HCT116 (cell line): ENCODE measurements around the gene CNST. TPM values are rescaled to one million over a fixed set of nuclear protein-coding genes. Genes with fewer than 3 reads are reported as not detected.
A peak's percentile ranks its signal among the peaks of the same experiment; 100 is the strongest.

ENCODE experiments used
- ATAC-seq: fragments of 200-7000 bp; cut with Tn5 transposase; 2 replicates; pipeline ENCODE4 v1.9.1; 2020; ENCODE audit warnings: mild to moderate bottlenecking, moderate library complexity
- BruUV-seq: library from RNA; stranded (reverse); fragments of 400-500 nt; replicated peaks from 2 replicates; lab custom pipeline; 2021; lab: Mats Ljungman, UMichigan
- CTCF ChIA-PET: fragments of 300-600 bp; sonication (Branson Sonifier 250); formaldehyde crosslinking; loops from one replicate; lab custom pipeline; 2021; ENCODE audit warnings: antibody characterized with exemption; lab: Charles Lee
- POLR2A ChIA-PET: fragments of 300-600, 350-600 bp; sonication (Branson Sonifier 250); formaldehyde crosslinking; loops from one replicate; lab custom pipeline; 2021; ENCODE audit warnings: antibody characterized with exemption; lab: Charles Lee
- RAD21 ChIA-PET, 2 experiments: fragments of 300-600 bp; sonication (Branson Sonifier 250); formaldehyde crosslinking; loops; one replicate each; lab custom pipeline; 2023; ENCODE audit warnings: low total read pairs in 2 of 2; ENCODE audit not compliant: uncharacterized antibody in 2 of 2, unreplicated experiment in 2 of 2, low non-redundant PET in 1 of 2; lab: Charles Lee
- DNase-seq: peaks from one replicate; pipeline ENCODE4 v3.0.0-alpha.2; 2010; ENCODE audit warnings: low read depth, low spot score
- H2AFZ ChIP-seq: fragments of 200-600 bp; shearing (Covaris generic), sonication (generic); 2 replicates; pipeline ENCODE4 v1.6.1; 2017; ENCODE audit warnings: low read depth, mixed run types, mixed read lengths, antibody characterized with exemption, low read length; ENCODE audit not compliant: poor library complexity, severe bottlenecking
- H3K27ac ChIP-seq: 2 replicates; pipeline ENCODE4 v1.5.1; 2012; ENCODE audit warnings: low read depth, low read length
- H3K27me3 ChIP-seq: fragments of 200-600 bp; sonication (generic); 2 replicates; pipeline ENCODE4 v1.6.1; 2016; ENCODE audit warnings: mixed run types, low read length, mixed read lengths; ENCODE audit not compliant: insufficient read depth
- H3K36me3 ChIP-seq, 2 experiments: fragments of 200-500 bp in 1 of 2; fragments of 200-600 bp in 1 of 2; sonication (Bioruptor generic) in 1 of 2; sonication (generic) in 1 of 2; 2 replicates each; pipeline versions ENCODE4 v1.5.1 to v1.6.1; 2014 to 2016; ENCODE audit warnings: low read length in 2 of 2, inconsistent platforms in 1 of 2, mixed read lengths in 1 of 2, mixed run types in 1 of 2; ENCODE audit not compliant: insufficient read depth in 2 of 2, control insufficient read depth in 1 of 2
- H3K4me1 ChIP-seq, 2 experiments: fragments of 200-600 bp in 1 of 2; sonication (generic) in 1 of 2; 2 replicates each; pipeline versions ENCODE4 v1.5.1 to v1.6.1; 2012 to 2017; ENCODE audit warnings: low read length in 2 of 2, inconsistent platforms in 1 of 2, mild to moderate bottlenecking in 1 of 2, mixed read lengths in 1 of 2, mixed run types in 1 of 2, moderate library complexity in 1 of 2; ENCODE audit not compliant: insufficient read depth in 2 of 2, control insufficient read depth in 1 of 2
- H3K4me2 ChIP-seq: fragments of 200-600 bp; sonication (generic); 2 replicates; pipeline ENCODE4 v1.6.1; 2017; ENCODE audit warnings: mixed run types, low read length, mixed read lengths
- H3K4me3 ChIP-seq, 2 experiments: fragments of 200-600 bp in 1 of 2; sonication (generic) in 1 of 2; replicated peaks in 1 of 2; 2 replicates each; pipeline ENCODE4 v1.5.1; 2011 to 2016; ENCODE audit warnings: low read length in 2 of 2, control low read depth in 1 of 2, low read depth in 1 of 2, mild to moderate bottlenecking in 1 of 2, mixed read lengths in 1 of 2, mixed run types in 1 of 2
- H3K79me2 ChIP-seq: fragments of 200-600 bp; sonication (generic); 2 replicates; pipeline ENCODE4 v1.6.1; 2017; ENCODE audit warnings: mild to moderate bottlenecking, mixed run types, low read length, moderate library complexity, mixed read lengths; ENCODE audit not compliant: insufficient read depth
- H3K9ac ChIP-seq: fragments of 200-600 bp; sonication (generic); 2 replicates; pipeline ENCODE4 v1.6.1; 2016; ENCODE audit warnings: low read length, mixed read lengths
- H3K9me2 ChIP-seq: fragments of 200-600 bp; sonication (generic), shearing (Covaris generic); 2 replicates; pipeline ENCODE4 v1.6.1; 2017; ENCODE audit warnings: mixed run types, mild to moderate bottlenecking, moderate library complexity; ENCODE audit not compliant: insufficient read depth
- H3K9me3 ChIP-seq, 2 experiments: fragments of 200-500 bp in 1 of 2; fragments of 200-600 bp in 1 of 2; sonication (Bioruptor generic) in 1 of 2; sonication (generic) in 1 of 2; 2 replicates each; pipeline ENCODE4 v1.6.1; 2014 to 2017; ENCODE audit warnings: low read length in 2 of 2, mixed read lengths in 2 of 2, inconsistent platforms in 1 of 2, low read depth in 1 of 2, mild to moderate bottlenecking in 1 of 2, mixed run types in 1 of 2, moderate library complexity in 1 of 2; ENCODE audit not compliant: control insufficient read depth in 1 of 2, insufficient read depth in 1 of 2
- H4K20me1 ChIP-seq: fragments of 200-600 bp; sonication (generic), shearing (Covaris generic); 2 replicates; pipeline ENCODE4 v1.6.1; 2017; ENCODE audit warnings: mixed run types, mild to moderate bottlenecking, moderate library complexity; ENCODE audit not compliant: insufficient read depth
- CBX3 ChIP-seq: IDR thresholded peaks from 2 replicates; pipeline ENCODE4 v1.6.1; 2012; ENCODE audit warnings: low read depth
- CEBPB ChIP-seq: IDR thresholded peaks from 2 replicates; pipeline ENCODE4 v1.6.1; 2012; ENCODE audit warnings: low read depth
- EGR1 ChIP-seq: IDR thresholded peaks from 2 replicates; pipeline ENCODE4 v1.6.1; 2012; ENCODE audit warnings: low read depth
- ELF1 ChIP-seq: IDR thresholded peaks from 2 replicates; pipeline ENCODE4 v1.6.1; 2012; ENCODE audit warnings: low read depth, borderline replicate concordance
- EZH2 ChIP-seq: fragments of 200-600 bp; sonication (generic); IDR thresholded peaks from 2 replicates; pipeline ENCODE4 v1.6.1; 2017; ENCODE audit warnings: antibody characterized with exemption, mixed run types
- EZH2phosphoT487 ChIP-seq: fragments of 200-600 bp; IDR thresholded peaks from 2 replicates; pipeline ENCODE4 v1.6.1; 2018; ENCODE audit warnings: antibody characterized with exemption, borderline replicate concordance
- RAD21 ChIP-seq: IDR thresholded peaks from 2 replicates; pipeline ENCODE4 v1.6.1; 2012; ENCODE audit warnings: low read depth, mild to moderate bottlenecking
- SP1 ChIP-seq: IDR thresholded peaks from 2 replicates; pipeline ENCODE4 v1.6.1; 2012; ENCODE audit warnings: low read depth
- TCF7L2 ChIP-seq: IDR thresholded peaks from 2 replicates; pipeline ENCODE4 v1.7.0; 2011; ENCODE audit warnings: borderline replicate concordance, inconsistent platforms; ENCODE audit not compliant: insufficient read depth, insufficient read length; ENCODE audit errors: extremely low read depth
- YY1 ChIP-seq: IDR thresholded peaks from 2 replicates; pipeline ENCODE4 v1.6.1; 2011; ENCODE audit warnings: low read length, low read depth, moderate library complexity, mild to moderate bottlenecking; ENCODE audit not compliant: insufficient replicate concordance; ENCODE audit errors: extremely low read depth
- ZFX ChIP-seq: fragments of 450-650 bp; IDR thresholded peaks from 2 replicates; pipeline ENCODE4 v1.6.1; 2017
- ZNF274 ChIP-seq: fragments of 200-500 bp; sonication (Bioruptor generic); IDR thresholded peaks from 2 replicates; pipeline ENCODE4 v1.6.1; 2014; ENCODE audit warnings: mild to moderate bottlenecking, low read depth, low read length, inconsistent platforms
- intact Hi-C: fragments of 100-400 bp; cut with micrococcal nuclease; formaldehyde crosslinking; loops from 2 replicates; pipeline ENCODE4 v1.10.0; 2022
- total RNA-seq: library from RNA; stranded (reverse); gene quantifications from one replicate; pipeline ENCODE4 v1.2.1, GENCODE V29; 2021; ENCODE audit not compliant: unreplicated experiment
- TF ChIP-seq, protein P1 (sequence below), 3 experiments: fragments of 200-600 bp in 1 of 3; sonication (generic) in 1 of 3; IDR thresholded peaks in 2 of 3; conservative IDR thresholded peaks in 1 of 3; 2 replicates each; pipeline ENCODE4 v1.5.1; 2012 to 2017; ENCODE audit warnings: low read depth in 2 of 3, low read length in 2 of 3, antibody characterized with exemption in 1 of 3, borderline replicate concordance in 1 of 3, control low read depth in 1 of 3, mild to moderate bottlenecking in 1 of 3, mixed read lengths in 1 of 3, mixed run types in 1 of 3, moderate library complexity in 1 of 3; ENCODE audit not compliant: insufficient read depth in 1 of 3
- TF ChIP-seq, protein P2 (sequence below): IDR thresholded peaks from 2 replicates; pipeline ENCODE4 v1.6.1; 2011; ENCODE audit warnings: mild to moderate bottlenecking, low read length, moderate library complexity; ENCODE audit not compliant: insufficient replicate concordance; ENCODE audit errors: extremely low read depth
- TF ChIP-seq, protein P3 (sequence below): IDR thresholded peaks from 2 replicates; pipeline ENCODE4 v1.6.1; 2012
- TF ChIP-seq, protein P4 (sequence below): IDR thresholded peaks from 2 replicates; pipeline ENCODE4 v1.6.1; 2012

The CNST gene
- total RNA-seq, 1 experiment from 2014 or later: 13.5 TPM

DNA sequence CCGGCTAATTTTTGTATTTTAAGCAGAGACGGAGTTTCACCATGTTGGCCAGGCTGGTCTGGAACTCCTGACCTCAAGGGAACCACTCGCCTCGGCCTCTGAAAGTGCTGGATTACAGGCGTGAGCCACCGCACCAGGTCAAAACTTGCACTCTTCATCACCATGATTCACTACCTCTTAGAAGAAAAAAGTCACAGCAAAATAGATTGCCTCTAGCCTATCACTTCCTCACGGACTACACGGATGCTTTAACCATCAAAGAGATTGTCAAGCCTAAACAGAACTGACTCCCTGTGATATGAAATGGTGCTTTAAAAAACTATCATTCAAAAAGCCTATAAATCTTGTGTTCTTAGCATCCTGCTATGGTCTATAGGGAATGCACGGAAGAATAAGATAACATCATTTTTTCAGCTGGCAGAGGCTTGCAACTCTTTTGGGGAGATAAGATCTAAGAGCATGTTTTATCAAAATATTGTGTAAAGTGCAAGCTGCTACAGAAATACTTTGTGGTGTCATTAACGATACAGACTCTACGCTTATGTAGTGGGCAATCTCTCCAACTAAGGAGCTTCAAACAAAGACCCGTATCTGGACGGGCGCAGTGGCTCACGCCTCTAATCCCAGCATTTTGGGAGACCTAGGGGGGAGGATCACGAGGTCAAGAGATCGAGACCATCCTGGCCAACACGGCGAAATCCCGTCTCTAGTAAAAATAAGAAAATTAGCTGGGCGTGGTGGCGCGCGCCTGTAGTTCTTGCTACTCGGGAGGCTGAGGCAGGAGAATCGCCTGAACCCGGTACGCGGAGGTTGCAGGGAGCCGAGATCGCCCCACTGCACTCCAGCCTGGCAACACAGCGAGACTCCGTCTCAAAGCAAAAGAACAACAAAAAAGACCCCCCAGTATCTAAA, 1.2 kb upstream of the CNST start:
- Histone ChIP-seq H3K9me3 (no peaks in the 10 kb centered on the region), H3K9ac (peak overlapping the region; percentile 80), H2AFZ (no peak overlapping the region), H3K4me1 (peaks cover 10 to 16% of the 10 kb centered on the region in 2 experiments), H3K79me2 (peaks cover 87% of the 10 kb centered on the region), H3K4me2 (peak overlapping the region; percentile 68), H3K27me3 (no peaks in the 10 kb centered on the region), H4K20me1 (no peaks in the 10 kb centered on the region), H3K9me2 (no peaks in the 10 kb centered on the region), H3K27ac (peak overlapping the region; percentile 62), H3K4me3 (peak overlapping the region; percentile 73 to 92), H3K36me3 (peaks cover 6 to 11% of the 10 kb centered on the region in 2 experiments; a peak in 3 of 4 replicates)
- ChIA-PET RAD21 (no interaction called here), POLR2A (interaction anchor here (0.6 kb wide), 1 partner anchor 37 kb away, joined by 3 read pairs; no protein-coding TSS in a partner anchor), CTCF (no interaction called here)
- intact Hi-C loops: no loop called here
- BruUV-seq: TSS peak; percentile 43
- no peak for TF ChIP-seq ZFX
- TF ChIP-seq, protein P1, sequence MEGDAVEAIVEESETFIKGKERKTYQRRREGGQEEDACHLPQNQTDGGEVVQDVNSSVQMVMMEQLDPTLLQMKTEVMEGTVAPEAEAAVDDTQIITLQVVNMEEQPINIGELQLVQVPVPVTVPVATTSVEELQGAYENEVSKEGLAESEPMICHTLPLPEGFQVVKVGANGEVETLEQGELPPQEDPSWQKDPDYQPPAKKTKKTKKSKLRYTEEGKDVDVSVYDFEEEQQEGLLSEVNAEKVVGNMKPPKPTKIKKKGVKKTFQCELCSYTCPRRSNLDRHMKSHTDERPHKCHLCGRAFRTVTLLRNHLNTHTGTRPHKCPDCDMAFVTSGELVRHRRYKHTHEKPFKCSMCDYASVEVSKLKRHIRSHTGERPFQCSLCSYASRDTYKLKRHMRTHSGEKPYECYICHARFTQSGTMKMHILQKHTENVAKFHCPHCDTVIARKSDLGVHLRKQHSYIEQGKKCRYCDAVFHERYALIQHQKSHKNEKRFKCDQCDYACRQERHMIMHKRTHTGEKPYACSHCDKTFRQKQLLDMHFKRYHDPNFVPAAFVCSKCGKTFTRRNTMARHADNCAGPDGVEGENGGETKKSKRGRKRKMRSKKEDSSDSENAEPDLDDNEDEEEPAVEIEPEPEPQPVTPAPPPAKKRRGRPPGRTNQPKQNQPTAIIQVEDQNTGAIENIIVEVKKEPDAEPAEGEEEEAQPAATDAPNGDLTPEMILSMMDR (IDR thresholded peaks at IDR 0.05 in 2 of 3, conservative IDR thresholded peaks at IDR 0.05 in 1 of 3; ENCODE audit: borderline replicate concordance in 1 of 3, insufficient read depth in 1 of 3, low read depth in 2 of 3, low read length in 2 of 3): no peak
- no peak for TF ChIP-seq CEBPB
- no peak for TF ChIP-seq TCF7L2
- TF ChIP-seq EZH2: no peak
- TF ChIP-seq, protein P2, sequence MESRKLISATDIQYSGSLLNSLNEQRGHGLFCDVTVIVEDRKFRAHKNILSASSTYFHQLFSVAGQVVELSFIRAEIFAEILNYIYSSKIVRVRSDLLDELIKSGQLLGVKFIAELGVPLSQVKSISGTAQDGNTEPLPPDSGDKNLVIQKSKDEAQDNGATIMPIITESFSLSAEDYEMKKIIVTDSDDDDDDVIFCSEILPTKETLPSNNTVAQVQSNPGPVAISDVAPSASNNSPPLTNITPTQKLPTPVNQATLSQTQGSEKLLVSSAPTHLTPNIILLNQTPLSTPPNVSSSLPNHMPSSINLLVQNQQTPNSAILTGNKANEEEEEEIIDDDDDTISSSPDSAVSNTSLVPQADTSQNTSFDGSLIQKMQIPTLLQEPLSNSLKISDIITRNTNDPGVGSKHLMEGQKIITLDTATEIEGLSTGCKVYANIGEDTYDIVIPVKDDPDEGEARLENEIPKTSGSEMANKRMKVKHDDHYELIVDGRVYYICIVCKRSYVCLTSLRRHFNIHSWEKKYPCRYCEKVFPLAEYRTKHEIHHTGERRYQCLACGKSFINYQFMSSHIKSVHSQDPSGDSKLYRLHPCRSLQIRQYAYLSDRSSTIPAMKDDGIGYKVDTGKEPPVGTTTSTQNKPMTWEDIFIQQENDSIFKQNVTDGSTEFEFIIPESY: no peak
- TF ChIP-seq EGR1: no peak
- no peak for TF ChIP-seq ELF1
- TF ChIP-seq YY1: no peak
- TF ChIP-seq, protein P3, sequence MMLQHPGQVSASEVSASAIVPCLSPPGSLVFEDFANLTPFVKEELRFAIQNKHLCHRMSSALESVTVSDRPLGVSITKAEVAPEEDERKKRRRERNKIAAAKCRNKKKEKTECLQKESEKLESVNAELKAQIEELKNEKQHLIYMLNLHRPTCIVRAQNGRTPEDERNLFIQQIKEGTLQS: no peak
- TF ChIP-seq SP1: no peak
- TF ChIP-seq RAD21: no peak
- no peak for TF ChIP-seq ZNF274
- no peak for TF ChIP-seq CBX3
- TF ChIP-seq EZH2phosphoT487: no peak
- TF ChIP-seq, protein P4, sequence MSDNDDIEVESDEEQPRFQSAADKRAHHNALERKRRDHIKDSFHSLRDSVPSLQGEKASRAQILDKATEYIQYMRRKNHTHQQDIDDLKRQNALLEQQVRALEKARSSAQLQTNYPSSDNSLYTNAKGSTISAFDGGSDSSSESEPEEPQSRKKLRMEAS: no peak
- ATAC-seq (no peak), DNase-seq (no peak)
